A549 (cell line): ENCODE results near the gene TRAF4. TPM values are rescaled to one million over a fixed set of nuclear protein-coding genes. Genes with fewer than 3 reads are reported as not detected.
A peak's percentile ranks its signal among the peaks of the same experiment; 100 is the strongest.

ENCODE experiments used
- BHLHE40 ChIP-seq: IDR thresholded peaks from 2 replicates; pipeline ENCODE4 v1.6.1; 2012; ENCODE audit warnings: low read depth, low read length, inconsistent platforms
- CBX2 ChIP-seq: fragments of 200-600 bp; sonication (generic); IDR thresholded peaks from 2 replicates; pipeline ENCODE4 v1.6.1; 2016; ENCODE audit warnings: low read depth, mild to moderate bottlenecking, borderline replicate concordance
- CEBPB ChIP-seq, 2 experiments: fragments of >200 bp in 1 of 2; sonication (Bioruptor Twin) in 1 of 2; formaldehyde crosslinking in 1 of 2; IDR thresholded peaks; 2 replicates each; pipeline ENCODE4 v1.6.1; 2012 to 2016
- CHD2 ChIP-seq: fragments of 150-350 bp; IDR thresholded peaks from 2 replicates; pipeline ENCODE4 v1.6.1; 2014; ENCODE audit warnings: low read length; ENCODE audit not compliant: partially characterized antibody
- EHF ChIP-seq: fragments of 250-450 bp; sonication (Bioruptor Pico); IDR thresholded peaks from 2 replicates; pipeline ENCODE4 v1.5.0; 2020; ENCODE audit warnings: mild to moderate bottlenecking
- EHMT2 ChIP-seq: fragments of 200-600 bp; sonication (generic); IDR thresholded peaks from 2 replicates; pipeline ENCODE4 v1.6.1; 2016; ENCODE audit warnings: antibody characterized with exemption, low read depth, mild to moderate bottlenecking, moderate library complexity
- EP300 ChIP-seq, 2 experiments: fragments of >200 bp; sonication (Bioruptor Twin); formaldehyde crosslinking; IDR thresholded peaks; 2 replicates in 1 of 2; 3 replicates in 1 of 2; pipeline ENCODE4 v1.6.1; 2016 to 2017
- FOSB ChIP-seq: fragments of 250-450 bp; sonication (Bioruptor Pico); IDR thresholded peaks from 2 replicates; pipeline ENCODE4 v1.5.0; 2020; ENCODE audit warnings: mild to moderate bottlenecking, moderate library complexity
- FOXS1 ChIP-seq: fragments of 250-450 bp; sonication (Bioruptor Pico); IDR thresholded peaks from 2 replicates; pipeline ENCODE4 v1.5.0; 2020; ENCODE audit warnings: mild to moderate bottlenecking, moderate library complexity
- HDAC2 ChIP-seq: fragments of 200-600 bp; sonication (generic); IDR thresholded peaks from 2 replicates; pipeline ENCODE4 v1.6.1; 2016
- HOXA7 ChIP-seq: fragments of 250-450 bp; sonication (Bioruptor Pico); IDR thresholded peaks from 2 replicates; pipeline ENCODE4 v1.5.0; 2020; ENCODE audit warnings: mild to moderate bottlenecking, moderate library complexity
- KDM1A ChIP-seq: fragments of 200-600 bp; sonication (generic); IDR thresholded peaks from 2 replicates; pipeline ENCODE4 v1.6.1; 2016; ENCODE audit warnings: low read depth, mild to moderate bottlenecking
- POLR2A ChIP-seq: IDR thresholded peaks from 2 replicates; pipeline ENCODE4 v1.6.1; 2012; ENCODE audit warnings: mild to moderate bottlenecking, low read length
- POLR2AphosphoS2 ChIP-seq: conservative IDR thresholded peaks from 2 replicates; pipeline ENCODE4 v1.6.1; 2012; ENCODE audit warnings: low read length, improper control_type of control experiment, inconsistent platforms
- RARB ChIP-seq: fragments of 250-450 bp; sonication (Bioruptor Pico); IDR thresholded peaks from 2 replicates; pipeline ENCODE4 v1.8.0; 2021; ENCODE audit warnings: mild to moderate bottlenecking, moderate library complexity
- RNF2 ChIP-seq: fragments of 200-600 bp; sonication (generic); IDR thresholded peaks from 2 replicates; pipeline ENCODE4 v1.6.1; 2016; ENCODE audit warnings: low read depth, mild to moderate bottlenecking, antibody characterized with exemption, moderate library complexity, borderline replicate concordance
- SREBF2 ChIP-seq: fragments of 450-650 bp; IDR thresholded peaks from 2 replicates; pipeline ENCODE4 v1.6.1; 2014; ENCODE audit warnings: mild to moderate bottlenecking, moderate library complexity
- TP53 ChIP-seq: fragments of 250-450 bp; sonication (Bioruptor Pico); IDR thresholded peaks from 2 replicates; pipeline ENCODE4 v1.5.0; 2021; ENCODE audit warnings: mild to moderate bottlenecking, moderate library complexity
- ZC3H11A ChIP-seq: fragments of 450-650 bp; IDR thresholded peaks from 2 replicates; pipeline ENCODE4 v1.6.1; 2014; ENCODE audit warnings: antibody characterized with exemption, mild to moderate bottlenecking
- ZFP36 ChIP-seq: fragments of 450-650 bp; IDR thresholded peaks from 2 replicates; pipeline ENCODE4 v1.6.1; 2014; ENCODE audit warnings: borderline replicate concordance; ENCODE audit not compliant: partially characterized antibody
- polyA plus RNA-seq, 4 experiments: library from polyadenylated mRNA; depleted of rRNA in 3 of 4; stranded (reverse); fragments of >200 nt; fragmentation: RNase III in 1 of 4; extraction: RNeasy Plus Mini Kit Qiagen cat#74134 plus additional on column Dnase treatment in 1 of 4; gene quantifications; 2 replicates in 3 of 4; 3 replicates in 1 of 4; pipeline ENCODE4 v1.2.3, GENCODE V29; 2011 to 2017
- TF ChIP-seq, protein P1 (sequence below): IDR thresholded peaks from 2 replicates; pipeline ENCODE4 v1.6.1; 2012
- TF ChIP-seq, protein P2 (sequence below): IDR thresholded peaks from 2 replicates; pipeline ENCODE4 v1.6.1; 2012
- TF ChIP-seq, protein P3 (sequence below): fragments of 150-350 bp; IDR thresholded peaks from 2 replicates; pipeline ENCODE4 v1.6.1; 2014; ENCODE audit warnings: low read depth, mild to moderate bottlenecking, low read length
- TF ChIP-seq, protein P4 (sequence below): fragments of 200-600 bp; sonication (generic); IDR thresholded peaks from 2 replicates; pipeline ENCODE4 v1.6.1; 2016; ENCODE audit warnings: antibody characterized with exemption, mild to moderate bottlenecking, moderate library complexity

Gene TRAF4
- polyA plus RNA-seq, 2 of the 4 experiments (the other 2 are of a cell fraction): 64.0 to 65.0 TPM

DNA sequence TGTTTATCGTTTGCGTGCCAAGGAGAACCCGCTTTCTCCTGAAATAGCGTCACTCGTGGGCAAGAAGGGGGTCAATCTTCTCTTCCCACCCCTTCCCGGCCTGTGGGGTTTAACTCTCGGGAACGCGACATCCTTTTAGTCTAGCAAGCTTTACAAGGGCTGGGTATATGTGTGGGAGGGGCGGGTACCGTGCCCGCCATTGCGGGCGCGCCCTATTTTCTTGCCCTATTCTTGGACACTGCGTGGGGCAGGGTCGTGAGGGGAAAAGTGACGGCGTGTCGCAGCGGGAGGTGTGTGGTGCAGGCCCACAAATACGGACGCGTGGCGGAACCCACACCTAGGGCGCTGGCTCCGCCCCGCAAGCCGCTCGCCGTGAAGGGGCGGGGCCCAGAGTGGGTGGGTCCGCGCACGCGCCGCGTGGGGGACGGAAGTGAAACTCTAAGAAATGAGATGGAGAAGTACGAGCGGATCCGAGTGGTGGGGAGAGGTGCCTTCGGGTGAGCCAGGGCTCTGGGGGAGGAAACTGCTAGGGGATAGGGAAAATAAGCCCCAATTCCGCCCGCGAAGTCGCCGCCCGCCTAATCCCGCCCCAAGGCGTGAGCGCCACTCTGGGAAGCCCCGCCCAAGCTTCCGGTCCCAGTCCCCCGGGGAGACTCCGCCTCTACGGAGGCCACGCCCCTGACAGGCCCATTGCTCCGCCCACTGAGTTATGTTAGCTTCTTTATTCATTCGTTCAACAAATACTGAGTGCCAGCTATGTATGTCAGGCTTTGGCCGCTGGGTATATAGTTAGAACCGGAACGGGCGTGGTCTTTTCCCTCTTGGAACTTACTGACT, 15.2 kb upstream of the TRAF4 start, which contains the start of gene NEK8 (continued):
- no peak for TF ChIP-seq ZC3H11A
- no peak for TF ChIP-seq FOXS1 (CRISPR knock-in tag)
- TF ChIP-seq HOXA7 (CRISPR knock-in tag): peak; percentile 85; the same call in 1 of the 2 replicates
- TF ChIP-seq POLR2AphosphoS2: no peak
- TF ChIP-seq EHMT2: no peak
- no peak for TF ChIP-seq ZFP36
- TF ChIP-seq EP300 (IDR thresholded peaks at IDR 0.05): no peak
- TF ChIP-seq, protein P1, sequence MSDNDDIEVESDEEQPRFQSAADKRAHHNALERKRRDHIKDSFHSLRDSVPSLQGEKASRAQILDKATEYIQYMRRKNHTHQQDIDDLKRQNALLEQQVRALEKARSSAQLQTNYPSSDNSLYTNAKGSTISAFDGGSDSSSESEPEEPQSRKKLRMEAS: peak; percentile 89
- TF ChIP-seq FOSB (CRISPR knock-in tag): peak; percentile 78; the same call in 1 of the 2 replicates
- no peak for TF ChIP-seq CBX2
- no peak for TF ChIP-seq TP53 (CRISPR knock-in tag)
- peak; percentile 71; the same call in 1 of the 2 replicates for TF ChIP-seq RNF2
- TF ChIP-seq, protein P2, sequence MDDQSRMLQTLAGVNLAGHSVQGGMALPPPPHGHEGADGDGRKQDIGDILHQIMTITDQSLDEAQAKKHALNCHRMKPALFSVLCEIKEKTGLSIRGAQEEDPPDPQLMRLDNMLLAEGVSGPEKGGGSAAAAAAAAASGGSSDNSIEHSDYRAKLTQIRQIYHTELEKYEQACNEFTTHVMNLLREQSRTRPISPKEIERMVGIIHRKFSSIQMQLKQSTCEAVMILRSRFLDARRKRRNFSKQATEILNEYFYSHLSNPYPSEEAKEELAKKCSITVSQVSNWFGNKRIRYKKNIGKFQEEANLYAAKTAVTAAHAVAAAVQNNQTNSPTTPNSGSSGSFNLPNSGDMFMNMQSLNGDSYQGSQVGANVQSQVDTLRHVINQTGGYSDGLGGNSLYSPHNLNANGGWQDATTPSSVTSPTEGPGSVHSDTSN: no peak
- no peak for TF ChIP-seq SREBF2
- TF ChIP-seq, protein P3, sequence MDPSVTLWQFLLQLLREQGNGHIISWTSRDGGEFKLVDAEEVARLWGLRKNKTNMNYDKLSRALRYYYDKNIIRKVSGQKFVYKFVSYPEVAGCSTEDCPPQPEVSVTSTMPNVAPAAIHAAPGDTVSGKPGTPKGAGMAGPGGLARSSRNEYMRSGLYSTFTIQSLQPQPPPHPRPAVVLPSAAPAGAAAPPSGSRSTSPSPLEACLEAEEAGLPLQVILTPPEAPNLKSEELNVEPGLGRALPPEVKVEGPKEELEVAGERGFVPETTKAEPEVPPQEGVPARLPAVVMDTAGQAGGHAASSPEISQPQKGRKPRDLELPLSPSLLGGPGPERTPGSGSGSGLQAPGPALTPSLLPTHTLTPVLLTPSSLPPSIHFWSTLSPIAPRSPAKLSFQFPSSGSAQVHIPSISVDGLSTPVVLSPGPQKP: peak; percentile 51; the same call in 1 of the 2 replicates
- TF ChIP-seq CEBPB (IDR thresholded peaks at IDR 0.05): no peak
- TF ChIP-seq, protein P4, sequence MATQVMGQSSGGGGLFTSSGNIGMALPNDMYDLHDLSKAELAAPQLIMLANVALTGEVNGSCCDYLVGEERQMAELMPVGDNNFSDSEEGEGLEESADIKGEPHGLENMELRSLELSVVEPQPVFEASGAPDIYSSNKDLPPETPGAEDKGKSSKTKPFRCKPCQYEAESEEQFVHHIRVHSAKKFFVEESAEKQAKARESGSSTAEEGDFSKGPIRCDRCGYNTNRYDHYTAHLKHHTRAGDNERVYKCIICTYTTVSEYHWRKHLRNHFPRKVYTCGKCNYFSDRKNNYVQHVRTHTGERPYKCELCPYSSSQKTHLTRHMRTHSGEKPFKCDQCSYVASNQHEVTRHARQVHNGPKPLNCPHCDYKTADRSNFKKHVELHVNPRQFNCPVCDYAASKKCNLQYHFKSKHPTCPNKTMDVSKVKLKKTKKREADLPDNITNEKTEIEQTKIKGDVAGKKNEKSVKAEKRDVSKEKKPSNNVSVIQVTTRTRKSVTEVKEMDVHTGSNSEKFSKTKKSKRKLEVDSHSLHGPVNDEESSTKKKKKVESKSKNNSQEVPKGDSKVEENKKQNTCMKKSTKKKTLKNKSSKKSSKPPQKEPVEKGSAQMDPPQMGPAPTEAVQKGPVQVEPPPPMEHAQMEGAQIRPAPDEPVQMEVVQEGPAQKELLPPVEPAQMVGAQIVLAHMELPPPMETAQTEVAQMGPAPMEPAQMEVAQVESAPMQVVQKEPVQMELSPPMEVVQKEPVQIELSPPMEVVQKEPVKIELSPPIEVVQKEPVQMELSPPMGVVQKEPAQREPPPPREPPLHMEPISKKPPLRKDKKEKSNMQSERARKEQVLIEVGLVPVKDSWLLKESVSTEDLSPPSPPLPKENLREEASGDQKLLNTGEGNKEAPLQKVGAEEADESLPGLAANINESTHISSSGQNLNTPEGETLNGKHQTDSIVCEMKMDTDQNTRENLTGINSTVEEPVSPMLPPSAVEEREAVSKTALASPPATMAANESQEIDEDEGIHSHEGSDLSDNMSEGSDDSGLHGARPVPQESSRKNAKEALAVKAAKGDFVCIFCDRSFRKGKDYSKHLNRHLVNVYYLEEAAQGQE: 0 out of 2 replicates have a peak, but pooled peaks have one; percentile 30
- no peak for TF ChIP-seq CHD2
- no peak for TF ChIP-seq BHLHE40
- 0 out of 2 replicates have a peak, but pooled peaks have one; percentile 12 for TF ChIP-seq RARB (CRISPR knock-in tag)
- 0 out of 2 replicates have a peak, but pooled peaks have one; percentile 19 for TF ChIP-seq KDM1A
- 0 out of 2 replicates have a peak, but pooled peaks have one; percentile 23 for TF ChIP-seq EHF (CRISPR knock-in tag)
- TF ChIP-seq HDAC2: no peak
- peak; percentile 77; the same call in 1 of the 2 replicates for TF ChIP-seq POLR2A
